SKM-1 (cell line): ENCODE data around the gene NAA60.

Experiments
- DNase-seq: peaks from one replicate; lab custom pipeline; 2025; ENCODE audit not compliant: unreplicated experiment; lab: John Stamatoyannopoulos, UW

The NAA60 gene

DNA sequence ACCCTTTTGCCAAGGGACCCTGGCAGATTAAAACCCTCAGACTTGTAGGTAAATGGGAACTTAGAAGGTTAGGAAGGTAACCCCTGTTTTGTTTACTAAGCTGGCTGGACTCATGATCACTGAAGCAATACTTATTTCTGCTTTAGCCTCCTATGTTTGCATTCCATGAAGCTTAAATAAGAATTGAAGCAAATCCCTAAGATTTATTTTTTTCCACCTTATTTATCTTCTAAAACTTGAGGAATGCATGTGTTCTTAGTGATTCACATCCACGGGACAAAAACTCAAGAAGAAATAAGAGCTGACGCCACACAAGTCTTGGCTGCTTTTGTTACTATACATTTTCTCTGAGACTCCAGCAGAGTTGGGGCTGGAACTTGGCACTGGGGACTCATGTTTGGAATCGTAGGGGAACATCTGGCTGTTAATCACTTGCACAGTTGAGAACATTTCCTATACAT lies 92.8 kb downstream of the NAA60 start:
- no peak for DNase-seq
